Measurements from ENCODE around the gene AKAP13.

The AKAP13 gene

GRCh38 chr15:85604194-85604593 is 223.8 kb downstream of the AKAP13 start:
- Histone ChIP-seq H3K4me3 (ENCODE audit: low read length) (no peak overlapping the region), H3K9me3 (ENCODE audit: control insufficient read depth, insufficient read depth, low read length) (no peaks in the 10 kb centered on the region), H3K4me1 (ENCODE audit: control insufficient read depth, insufficient read depth, low read length) (no peaks in the 10 kb centered on the region), H3K27me3 (ENCODE audit: control insufficient read depth, insufficient read depth, low read length) (no peaks in the 10 kb centered on the region), H3K27ac (ENCODE audit: low read length) (no peak overlapping the region), H3K36me3 (ENCODE audit: control insufficient read depth, insufficient read depth, low read length) (no peaks in the 10 kb centered on the region)
- no CpG with 5 or more reads among the region's 3 CpGs for WGBS (ENCODE audit: insufficient coverage, insufficient read length)
- DNase-seq (ENCODE audit: low read depth, low spot score): no peak

GRCh38 chr15:85606738-85607137 is 226.3 kb downstream of the AKAP13 start:
- Histone ChIP-seq H3K36me3 (ENCODE audit: control insufficient read depth, insufficient read depth, low read length) (no peaks in the 10 kb centered on the region), H3K27ac (ENCODE audit: low read length) (no peak overlapping the region), H3K4me1 (ENCODE audit: control insufficient read depth, insufficient read depth, low read length) (no peaks in the 10 kb centered on the region), H3K4me3 (ENCODE audit: low read length) (no peak overlapping the region), H3K27me3 (ENCODE audit: control insufficient read depth, insufficient read depth, low read length) (no peaks in the 10 kb centered on the region), H3K9me3 (ENCODE audit: control insufficient read depth, insufficient read depth, low read length) (no peaks in the 10 kb centered on the region)
- no peak for DNase-seq (ENCODE audit: low read depth, low spot score)
- WGBS (ENCODE audit: insufficient coverage, insufficient read length): no CpG with 5 or more reads among the region's 2 CpGs

- DNase-seq (ENCODE audit: low read depth, low spot score): no peak
- Histone ChIP-seq H3K27me3 (ENCODE audit: control insufficient read depth, insufficient read depth, low read length) (no peaks in the 10 kb centered on the region), H3K4me1 (ENCODE audit: control insufficient read depth, insufficient read depth, low read length) (no peaks in the 10 kb centered on the region), H3K27ac (ENCODE audit: low read length) (no peak overlapping the region), H3K9me3 (ENCODE audit: control insufficient read depth, insufficient read depth, low read length) (no peaks in the 10 kb centered on the region), H3K4me3 (ENCODE audit: low read length) (no peak overlapping the region), H3K36me3 (ENCODE audit: control insufficient read depth, insufficient read depth, low read length) (no peaks in the 10 kb centered on the region)
- no CpG with 5 or more reads among the region's 2 CpGs for WGBS (ENCODE audit: insufficient coverage, insufficient read length)
These were observed 226.9 kb downstream of the AKAP13 start for GRCh38 chr15:85607141-85607806.

GRCh38 chr15:85607842-85608241 is 227.4 kb downstream of the AKAP13 start:
- no peak overlapping the region for H3K4me3 ChIP-seq (ENCODE audit: low read length)
- no CpG with 5 or more reads among the region's 1 CpG for WGBS (ENCODE audit: insufficient coverage, insufficient read length)
- no peaks in the 10 kb centered on the region for H3K36me3 ChIP-seq (ENCODE audit: control insufficient read depth, insufficient read depth, low read length)
- no peaks in the 10 kb centered on the region for H3K27me3 ChIP-seq (ENCODE audit: control insufficient read depth, insufficient read depth, low read length)
- no peak for DNase-seq (ENCODE audit: low read depth, low spot score)
- H3K4me1 ChIP-seq (ENCODE audit: control insufficient read depth, insufficient read depth, low read length): no peaks in the 10 kb centered on the region
- no peaks in the 10 kb centered on the region for H3K9me3 ChIP-seq (ENCODE audit: control insufficient read depth, insufficient read depth, low read length)
- no peak overlapping the region for H3K27ac ChIP-seq (ENCODE audit: low read length)

- WGBS (ENCODE audit: insufficient coverage, insufficient read length): 100% methylated on average over 1 of the region's 3 CpGs
- H3K9me3 ChIP-seq (ENCODE audit: control insufficient read depth, insufficient read depth, low read length): no peaks in the 10 kb centered on the region
- no peak overlapping the region for H3K27ac ChIP-seq (ENCODE audit: low read length)
- H3K4me3 ChIP-seq (ENCODE audit: low read length): no peak overlapping the region
- H3K36me3 ChIP-seq (ENCODE audit: control insufficient read depth, insufficient read depth, low read length): no peaks in the 10 kb centered on the region
- no peaks in the 10 kb centered on the region for H3K27me3 ChIP-seq (ENCODE audit: control insufficient read depth, insufficient read depth, low read length)
- no peak for DNase-seq (ENCODE audit: low read depth, low spot score)
- no peaks in the 10 kb centered on the region for H3K4me1 ChIP-seq (ENCODE audit: control insufficient read depth, insufficient read depth, low read length)
These were observed 229.1 kb downstream of the AKAP13 start for GRCh38 chr15:85609492-85609891.

GRCh38 chr15:85611361-85611760 is 231.0 kb downstream of the AKAP13 start:
- WGBS (ENCODE audit: insufficient coverage, insufficient read length): no CpG with 5 or more reads among the region's 7 CpGs
- no peak overlapping the region for H3K4me3 ChIP-seq (ENCODE audit: low read length)
- no peaks in the 10 kb centered on the region for H3K9me3 ChIP-seq (ENCODE audit: control insufficient read depth, insufficient read depth, low read length)
- no peak for DNase-seq (ENCODE audit: low read depth, low spot score)
- H3K36me3 ChIP-seq (ENCODE audit: control insufficient read depth, insufficient read depth, low read length): no peaks in the 10 kb centered on the region
- no peak overlapping the region for H3K27ac ChIP-seq (ENCODE audit: low read length)
- H3K27me3 ChIP-seq (ENCODE audit: control insufficient read depth, insufficient read depth, low read length): no peaks in the 10 kb centered on the region
- no peaks in the 10 kb centered on the region for H3K4me1 ChIP-seq (ENCODE audit: control insufficient read depth, insufficient read depth, low read length)

- no peaks in the 10 kb centered on the region for H3K9me3 ChIP-seq (ENCODE audit: control insufficient read depth, insufficient read depth, low read length)
- no peaks in the 10 kb centered on the region for H3K27me3 ChIP-seq (ENCODE audit: control insufficient read depth, insufficient read depth, low read length)
- no CpG with 5 or more reads among the region's 5 CpGs for WGBS (ENCODE audit: insufficient coverage, insufficient read length)
- no peak overlapping the region for H3K27ac ChIP-seq (ENCODE audit: low read length)
- no peaks in the 10 kb centered on the region for H3K4me1 ChIP-seq (ENCODE audit: control insufficient read depth, insufficient read depth, low read length)
- DNase-seq (ENCODE audit: low read depth, low spot score): no peak
- H3K36me3 ChIP-seq (ENCODE audit: control insufficient read depth, insufficient read depth, low read length): no peaks in the 10 kb centered on the region
- no peak overlapping the region for H3K4me3 ChIP-seq (ENCODE audit: low read length)
These were observed 233.7 kb downstream of the AKAP13 start for GRCh38 chr15:85614059-85614458.

- no peaks in the 10 kb centered on the region for H3K4me1 ChIP-seq (ENCODE audit: control insufficient read depth, insufficient read depth, low read length)
- H3K9me3 ChIP-seq (ENCODE audit: control insufficient read depth, insufficient read depth, low read length): no peaks in the 10 kb centered on the region
- no peaks in the 10 kb centered on the region for H3K27me3 ChIP-seq (ENCODE audit: control insufficient read depth, insufficient read depth, low read length)
- H3K4me3 ChIP-seq (ENCODE audit: low read length): no peak overlapping the region
- no peak overlapping the region for H3K27ac ChIP-seq (ENCODE audit: low read length)
- no peaks in the 10 kb centered on the region for H3K36me3 ChIP-seq (ENCODE audit: control insufficient read depth, insufficient read depth, low read length)
- DNase-seq (ENCODE audit: low read depth, low spot score): peak; percentile 39
These were observed 235.5 kb downstream of the AKAP13 start for GRCh38 chr15:85615930-85616329.

GRCh38 chr15:85616549-85617110 is 236.2 kb downstream of the AKAP13 start:
- no peak overlapping the region for H3K27ac ChIP-seq (ENCODE audit: low read length)
- H3K27me3 ChIP-seq (ENCODE audit: control insufficient read depth, insufficient read depth, low read length): no peaks in the 10 kb centered on the region
- no peaks in the 10 kb centered on the region for H3K4me1 ChIP-seq (ENCODE audit: control insufficient read depth, insufficient read depth, low read length)
- no peak for DNase-seq (ENCODE audit: low read depth, low spot score)
- no peak overlapping the region for H3K4me3 ChIP-seq (ENCODE audit: low read length)
- no peaks in the 10 kb centered on the region for H3K36me3 ChIP-seq (ENCODE audit: control insufficient read depth, insufficient read depth, low read length)
- no peaks in the 10 kb centered on the region for H3K9me3 ChIP-seq (ENCODE audit: control insufficient read depth, insufficient read depth, low read length)

- no peak for DNase-seq (ENCODE audit: low read depth, low spot score)
- Histone ChIP-seq H3K4me1 (ENCODE audit: control insufficient read depth, insufficient read depth, low read length) (no peaks in the 10 kb centered on the region), H3K27me3 (ENCODE audit: control insufficient read depth, insufficient read depth, low read length) (no peaks in the 10 kb centered on the region), H3K36me3 (ENCODE audit: control insufficient read depth, insufficient read depth, low read length) (no peaks in the 10 kb centered on the region), H3K9me3 (ENCODE audit: control insufficient read depth, insufficient read depth, low read length) (no peaks in the 10 kb centered on the region), H3K4me3 (ENCODE audit: low read length) (no peak overlapping the region), H3K27ac (ENCODE audit: low read length) (no peak overlapping the region)
- WGBS (ENCODE audit: insufficient coverage, insufficient read length): no CpG with 5 or more reads among the region's 1 CpG
These were observed 237.8 kb downstream of the AKAP13 start for GRCh38 chr15:85618228-85618505.

- Histone ChIP-seq H3K4me3 (ENCODE audit: low read length) (no peak overlapping the region), H3K27ac (ENCODE audit: low read length) (no peak overlapping the region), H3K27me3 (ENCODE audit: control insufficient read depth, insufficient read depth, low read length) (no peaks in the 10 kb centered on the region), H3K4me1 (ENCODE audit: control insufficient read depth, insufficient read depth, low read length) (no peaks in the 10 kb centered on the region), H3K36me3 (ENCODE audit: control insufficient read depth, insufficient read depth, low read length) (no peaks in the 10 kb centered on the region), H3K9me3 (ENCODE audit: control insufficient read depth, insufficient read depth, low read length) (no peaks in the 10 kb centered on the region)
- WGBS (ENCODE audit: insufficient coverage, insufficient read length): no CpG with 5 or more reads among the region's 8 CpGs
- DNase-seq (ENCODE audit: low read depth, low spot score): no peak
These were observed 238.6 kb downstream of the AKAP13 start for GRCh38 chr15:85618956-85619491.

Data from iPS DF 6.9 (cell line).